ENCODE data around the gene CD40LG.

CD40LG gene

GRCh38 chrX:136674270-136674985 lies 26.5 kb downstream of the CD40LG start:
- ChIA-PET POLR2A (no interaction called here), CTCF (no interaction called here)
- no peak for DNase-seq (ENCODE audit: extremely low spot score)
- TF ChIP-seq ARNT (IDR thresholded peaks at IDR 0.05) (no peak), FOXK2 (IDR thresholded peaks at IDR 0.05) (no peak), TARDBP (IDR thresholded peaks at IDR 0.05) (no peak), ELF4 (IDR thresholded peaks at IDR 0.05) (no peak), FOXA1 (IDR thresholded peaks at IDR 0.05) (no peak), HDGF (IDR thresholded peaks at IDR 0.05; ENCODE audit: borderline replicate concordance) (no peak), BHLHE40 (IDR thresholded peaks at IDR 0.05; ENCODE audit: borderline replicate concordance) (no peak)

GRCh38 chrX:136679531-136679930 lies 31.6 kb downstream of the CD40LG start:
- CTCF ChIA-PET: no interaction called here
- TF ChIP-seq BHLHE40 (IDR thresholded peaks at IDR 0.05; ENCODE audit: borderline replicate concordance) (no peak), ARNT (IDR thresholded peaks at IDR 0.05) (no peak), FOXA1 (IDR thresholded peaks at IDR 0.05) (no peak), FOXK2 (IDR thresholded peaks at IDR 0.05) (no peak), HDGF (IDR thresholded peaks at IDR 0.05; ENCODE audit: borderline replicate concordance) (no peak), L3MBTL2 (conservative IDR thresholded peaks at IDR 0.05) (no peak), FOXM1 (IDR thresholded peaks at IDR 0.05; ENCODE audit: borderline replicate concordance) (no peak), NFRKB (IDR thresholded peaks at IDR 0.05) (no peak), ZNF384 (IDR thresholded peaks at IDR 0.05) (no peak), TARDBP (IDR thresholded peaks at IDR 0.05) (no peak), SP1 (IDR thresholded peaks at IDR 0.05) (no peak)
- POLR2A ChIA-PET: no interaction called here
- DNase-seq (ENCODE audit: extremely low spot score): no peak

GRCh38 chrX:136684120-136684519 lies 36.2 kb downstream of the CD40LG start:
- CTCF ChIA-PET: no interaction called here
- DNase-seq (ENCODE audit: extremely low spot score): no peak
- POLR2A ChIA-PET: no interaction called here
- no peak for TF ChIP-seq ELF4 (IDR thresholded peaks at IDR 0.05)
- no peak for TF ChIP-seq PKNOX1 (IDR thresholded peaks at IDR 0.05)
- TF ChIP-seq FOXK2 (IDR thresholded peaks at IDR 0.05): no peak
- no peak for TF ChIP-seq LEF1 (IDR thresholded peaks at IDR 0.05; ENCODE audit: borderline replicate concordance)
- TF ChIP-seq FOXM1 (IDR thresholded peaks at IDR 0.05; ENCODE audit: borderline replicate concordance): no peak
- no peak for TF ChIP-seq BHLHE40 (IDR thresholded peaks at IDR 0.05; ENCODE audit: borderline replicate concordance)
- TF ChIP-seq SP1 (IDR thresholded peaks at IDR 0.05): no peak
- no peak for TF ChIP-seq ZNF384 (IDR thresholded peaks at IDR 0.05)
- no peak for TF ChIP-seq L3MBTL2 (conservative IDR thresholded peaks at IDR 0.05)
- no peak for TF ChIP-seq TARDBP (IDR thresholded peaks at IDR 0.05)
- no peak for TF ChIP-seq SUZ12 (IDR thresholded peaks at IDR 0.05)
- TF ChIP-seq HDGF (IDR thresholded peaks at IDR 0.05; ENCODE audit: borderline replicate concordance): no peak
- TF ChIP-seq ARNT (IDR thresholded peaks at IDR 0.05): no peak
- TF ChIP-seq CTBP1 (IDR thresholded peaks at IDR 0.05; ENCODE audit: borderline replicate concordance): no peak
- TF ChIP-seq FOXA1 (IDR thresholded peaks at IDR 0.05): no peak
- no peak for TF ChIP-seq NFRKB (IDR thresholded peaks at IDR 0.05)

GRCh38 chrX:136687457-136687856 lies 39.5 kb downstream of the CD40LG start:
- ChIA-PET POLR2A (no interaction called here), CTCF (no interaction called here)
- no peak for DNase-seq (ENCODE audit: extremely low spot score)
- TF ChIP-seq FOXA1 (IDR thresholded peaks at IDR 0.05) (no peak), FOXK2 (IDR thresholded peaks at IDR 0.05) (no peak), HDGF (IDR thresholded peaks at IDR 0.05; ENCODE audit: borderline replicate concordance) (no peak), ARNT (IDR thresholded peaks at IDR 0.05) (no peak), FOXM1 (IDR thresholded peaks at IDR 0.05; ENCODE audit: borderline replicate concordance) (no peak), CTBP1 (IDR thresholded peaks at IDR 0.05; ENCODE audit: borderline replicate concordance) (no peak), TARDBP (IDR thresholded peaks at IDR 0.05) (no peak), PKNOX1 (IDR thresholded peaks at IDR 0.05) (no peak), NFRKB (IDR thresholded peaks at IDR 0.05) (no peak), LEF1 (IDR thresholded peaks at IDR 0.05; ENCODE audit: borderline replicate concordance) (no peak), BHLHE40 (IDR thresholded peaks at IDR 0.05; ENCODE audit: borderline replicate concordance) (no peak), L3MBTL2 (conservative IDR thresholded peaks at IDR 0.05) (no peak), ELF4 (IDR thresholded peaks at IDR 0.05) (no peak), SUZ12 (IDR thresholded peaks at IDR 0.05) (no peak), SP1 (IDR thresholded peaks at IDR 0.05) (no peak)

- ChIA-PET CTCF (no interaction called here), POLR2A (no interaction called here)
- no peak for DNase-seq (ENCODE audit: extremely low spot score)
- TF ChIP-seq PKNOX1 (IDR thresholded peaks at IDR 0.05) (no peak), NFRKB (IDR thresholded peaks at IDR 0.05) (no peak), BHLHE40 (IDR thresholded peaks at IDR 0.05; ENCODE audit: borderline replicate concordance) (no peak)
Observed at GRCh38 chrX:136689436-136689835, 41.5 kb downstream of the CD40LG start.

- DNase-seq (ENCODE audit: extremely low spot score): no peak
- CTCF ChIA-PET: no interaction called here
Observed at GRCh38 chrX:136691028-136691809, 43.3 kb downstream of the CD40LG start.

More at GRCh38 chrX:136691028-136691809, 43.3 kb downstream of the CD40LG start:
- TF ChIP-seq CTBP1 (IDR thresholded peaks at IDR 0.05; ENCODE audit: borderline replicate concordance) (no peak), FOXM1 (IDR thresholded peaks at IDR 0.05; ENCODE audit: borderline replicate concordance) (no peak), ELF4 (IDR thresholded peaks at IDR 0.05) (no peak), ARNT (IDR thresholded peaks at IDR 0.05) (no peak), FOXK2 (IDR thresholded peaks at IDR 0.05) (no peak), LEF1 (IDR thresholded peaks at IDR 0.05; ENCODE audit: borderline replicate concordance) (no peak), L3MBTL2 (conservative IDR thresholded peaks at IDR 0.05) (no peak), BHLHE40 (IDR thresholded peaks at IDR 0.05; ENCODE audit: borderline replicate concordance) (no peak), NFRKB (IDR thresholded peaks at IDR 0.05) (no peak), TARDBP (IDR thresholded peaks at IDR 0.05) (no peak), SUZ12 (IDR thresholded peaks at IDR 0.05) (no peak)
- POLR2A ChIA-PET: no interaction called here
